DND-41 (cell line): Measurements from ENCODE around the gene CANX.
"Not testable (repeated sequence)": the region's sequence is repeated elsewhere in the genome, so short reads cannot be mapped to it uniquely, and the experiment has no call there.

Source experiments
- ATAC-seq: fragments of 200-7000 bp; cut with Tn5 transposase; 3 replicates; pipeline ENCODE4 v1.9.1; 2021; ENCODE audit warnings: low read depth; ENCODE audit not compliant: insufficient read depth
- DNase-seq: peaks from one replicate; pipeline ENCODE4 v3.0.0-alpha.2; 2020
- H2AFZ ChIP-seq: 2 replicates; pipeline ENCODE4 v1.6.0; 2012; ENCODE audit warnings: low read depth, low read length
- H3K27ac ChIP-seq: 2 replicates; pipeline ENCODE4 v1.5.1; 2012; ENCODE audit warnings: low read length, inconsistent platforms
- H3K27me3 ChIP-seq: fragments of 200-600 bp; sonication (generic); 2 replicates; pipeline ENCODE4 v1.6.0; 2012; ENCODE audit warnings: low read length, mild to moderate bottlenecking, inconsistent platforms; ENCODE audit not compliant: insufficient read depth, poor library complexity
- H3K36me3 ChIP-seq: 2 replicates; pipeline ENCODE4 v1.5.1; 2012; ENCODE audit warnings: low read length, inconsistent platforms; ENCODE audit not compliant: insufficient read depth
- H3K4me1 ChIP-seq: 2 replicates; pipeline ENCODE4 v1.5.1; 2012; ENCODE audit warnings: mild to moderate bottlenecking, low read length; ENCODE audit not compliant: insufficient read depth
- H3K4me2 ChIP-seq: 2 replicates; pipeline ENCODE4 v1.6.0; 2012; ENCODE audit warnings: mild to moderate bottlenecking, moderate library complexity, low read length, inconsistent platforms; ENCODE audit not compliant: insufficient read depth
- H3K4me3 ChIP-seq, 2 experiments: fragments of 200-600 bp in 1 of 2; shearing (Covaris generic) in 1 of 2; 2 replicates each; pipeline ENCODE4 v1.5.1; 2012 to 2016; ENCODE audit warnings: inconsistent platforms in 2 of 2, low read length in 2 of 2, mild to moderate bottlenecking in 2 of 2, low read depth in 1 of 2, moderate library complexity in 1 of 2
- H3K79me2 ChIP-seq: 2 replicates; pipeline ENCODE4 v1.6.0; 2012; ENCODE audit warnings: low read length, inconsistent platforms; ENCODE audit not compliant: insufficient read depth
- H3K9ac ChIP-seq: 2 replicates; pipeline ENCODE4 v1.6.0; 2012; ENCODE audit warnings: low read depth, mild to moderate bottlenecking, inconsistent platforms, low read length, moderate library complexity
- H3K9me3 ChIP-seq: 2 replicates; pipeline ENCODE4 v1.5.1; 2012; ENCODE audit warnings: low read length, moderate library complexity, mild to moderate bottlenecking, inconsistent platforms; ENCODE audit not compliant: insufficient read depth, severe bottlenecking
- H4K20me1 ChIP-seq: 2 replicates; pipeline ENCODE4 v1.6.0; 2012; ENCODE audit warnings: low read length; ENCODE audit not compliant: insufficient read depth
- EZH2 ChIP-seq: IDR thresholded peaks from 3 replicates; pipeline ENCODE4 v1.6.1; 2012; ENCODE audit warnings: borderline replicate concordance, low read depth, mild to moderate bottlenecking, moderate library complexity, low read length, inconsistent platforms; ENCODE audit not compliant: severe bottlenecking
- TF ChIP-seq, protein P1 (sequence below): IDR thresholded peaks from 2 replicates; pipeline ENCODE4 v1.5.1; 2012; ENCODE audit warnings: borderline replicate concordance, low read length, moderate library complexity, mild to moderate bottlenecking; ENCODE audit not compliant: poor library complexity, severe bottlenecking; ENCODE audit errors: extremely low read depth

Gene CANX

DNA sequence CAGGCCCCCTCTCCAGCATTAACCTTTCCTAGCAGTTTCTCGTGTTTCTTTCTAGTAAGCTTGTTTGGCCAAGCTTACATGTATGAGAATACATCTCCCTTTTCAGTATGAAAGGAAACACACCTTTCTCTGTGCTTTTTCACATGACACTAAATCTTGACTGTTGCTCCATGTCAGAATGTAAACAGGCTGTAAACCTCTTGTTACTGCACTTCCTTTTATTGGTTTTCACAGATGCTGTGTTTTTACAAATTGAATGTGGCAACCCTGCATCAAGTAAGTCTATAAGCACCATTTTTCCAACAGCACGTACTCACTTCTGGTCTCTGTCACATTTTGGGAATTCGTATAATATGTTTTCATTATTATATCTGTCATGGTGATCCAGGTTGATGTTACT lies 2.2 kb upstream of the CANX start:
- Histone ChIP-seq H3K27me3 (no peaks in the 10 kb centered on the region), H2AFZ (no peak overlapping the region), H3K79me2 (peaks cover 41% of the 10 kb centered on the region), H3K9ac (peak overlapping the region; percentile 86; the same call in 1 of the 2 replicates), H3K36me3 (peaks cover 9% of the 10 kb centered on the region), H3K9me3 (no peaks in the 10 kb centered on the region), H3K4me1 (peaks cover 34% of the 10 kb centered on the region), H4K20me1 (peaks cover 14% of the 10 kb centered on the region), H3K4me2 (peak overlapping the region; percentile 74; the same call in 1 of the 2 replicates), H3K4me3 (no peak overlapping the region), H3K27ac (peak overlapping the region; percentile 24; the same call in 1 of the 2 replicates)
- no peak for DNase-seq
- TF ChIP-seq, protein P1, sequence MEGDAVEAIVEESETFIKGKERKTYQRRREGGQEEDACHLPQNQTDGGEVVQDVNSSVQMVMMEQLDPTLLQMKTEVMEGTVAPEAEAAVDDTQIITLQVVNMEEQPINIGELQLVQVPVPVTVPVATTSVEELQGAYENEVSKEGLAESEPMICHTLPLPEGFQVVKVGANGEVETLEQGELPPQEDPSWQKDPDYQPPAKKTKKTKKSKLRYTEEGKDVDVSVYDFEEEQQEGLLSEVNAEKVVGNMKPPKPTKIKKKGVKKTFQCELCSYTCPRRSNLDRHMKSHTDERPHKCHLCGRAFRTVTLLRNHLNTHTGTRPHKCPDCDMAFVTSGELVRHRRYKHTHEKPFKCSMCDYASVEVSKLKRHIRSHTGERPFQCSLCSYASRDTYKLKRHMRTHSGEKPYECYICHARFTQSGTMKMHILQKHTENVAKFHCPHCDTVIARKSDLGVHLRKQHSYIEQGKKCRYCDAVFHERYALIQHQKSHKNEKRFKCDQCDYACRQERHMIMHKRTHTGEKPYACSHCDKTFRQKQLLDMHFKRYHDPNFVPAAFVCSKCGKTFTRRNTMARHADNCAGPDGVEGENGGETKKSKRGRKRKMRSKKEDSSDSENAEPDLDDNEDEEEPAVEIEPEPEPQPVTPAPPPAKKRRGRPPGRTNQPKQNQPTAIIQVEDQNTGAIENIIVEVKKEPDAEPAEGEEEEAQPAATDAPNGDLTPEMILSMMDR, result no peak
- ATAC-seq, result no peak

DNA sequence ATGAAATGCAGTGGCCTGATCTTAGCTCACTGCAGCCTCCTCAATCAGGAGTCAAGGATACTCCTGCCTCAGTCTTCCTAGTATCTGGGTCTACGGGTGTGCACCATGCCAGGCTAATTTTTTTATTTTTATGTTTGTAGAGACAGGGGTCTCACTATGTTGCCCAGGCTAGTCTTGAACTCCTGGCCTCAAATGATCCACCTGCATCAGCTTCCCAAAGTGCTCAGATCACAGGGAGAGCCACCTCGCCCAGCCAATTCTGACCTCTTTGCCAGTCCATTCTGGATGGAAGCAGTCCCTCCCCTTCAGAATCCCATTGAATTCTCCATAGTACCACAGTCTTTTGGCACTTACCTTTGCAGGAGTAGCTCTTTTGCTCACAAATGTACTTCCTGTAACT lies 1.7 kb upstream of the CANX start:
- Histone ChIP-seq H3K79me2 (peaks cover 46% of the 10 kb centered on the region), H3K4me1 (peaks cover 38% of the 10 kb centered on the region), H3K36me3 (peaks cover 12% of the 10 kb centered on the region), H2AFZ (peak overlapping the region; percentile 62), H3K4me3 (peak overlapping the region; percentile 14 to 77; a peak in 2 of 4 replicates), H3K27ac (peak overlapping the region; percentile 93), H3K9me3 (no peaks in the 10 kb centered on the region), H3K27me3 (no peaks in the 10 kb centered on the region), H3K4me2 (peak overlapping the region; percentile 74), H4K20me1 (peaks cover 17% of the 10 kb centered on the region), H3K9ac (peak overlapping the region; percentile 86)
- ATAC-seq, result no peak
- DNase-seq, result no peak
- TF ChIP-seq EZH2, result no peak
- TF ChIP-seq, protein P1, result no peak

DNA sequence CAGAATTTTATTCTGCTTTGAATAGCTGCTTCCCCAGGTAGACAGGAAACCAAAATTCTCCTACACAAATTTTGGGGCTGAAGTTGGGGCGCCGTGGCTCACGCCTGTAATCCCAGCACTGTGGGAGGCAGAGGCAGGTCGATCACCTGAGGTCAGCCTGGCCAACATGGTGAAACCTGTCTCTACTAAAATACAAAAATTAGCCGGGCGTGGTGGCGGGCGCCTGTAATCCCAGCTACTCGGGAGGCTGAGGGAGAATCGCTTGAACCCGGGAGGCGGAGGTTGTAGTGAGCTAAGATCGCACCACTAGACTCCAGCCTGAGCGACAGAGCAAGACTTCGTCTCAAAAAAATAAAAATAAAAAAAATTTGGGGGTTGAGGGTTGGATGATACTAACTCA lies 1.2 kb upstream of the CANX start:
- Histone ChIP-seq H3K4me2 (peak overlapping the region; percentile 74), H3K27ac (peak overlapping the region; percentile 93), H3K79me2 (peaks cover 50% of the 10 kb centered on the region), H3K9ac (peak overlapping the region; percentile 86), H2AFZ (peak overlapping the region; percentile 81), H3K4me3 (peak overlapping the region; percentile 70 to 77; a peak in 3 of 4 replicates), H4K20me1 (peaks cover 20% of the 10 kb centered on the region), H3K4me1 (peaks cover 42% of the 10 kb centered on the region), H3K36me3 (peaks cover 15% of the 10 kb centered on the region)
- not testable (repeated sequence) for ATAC-seq, DNase-seq, H3K9me3 ChIP-seq, H3K27me3 ChIP-seq

DNA sequence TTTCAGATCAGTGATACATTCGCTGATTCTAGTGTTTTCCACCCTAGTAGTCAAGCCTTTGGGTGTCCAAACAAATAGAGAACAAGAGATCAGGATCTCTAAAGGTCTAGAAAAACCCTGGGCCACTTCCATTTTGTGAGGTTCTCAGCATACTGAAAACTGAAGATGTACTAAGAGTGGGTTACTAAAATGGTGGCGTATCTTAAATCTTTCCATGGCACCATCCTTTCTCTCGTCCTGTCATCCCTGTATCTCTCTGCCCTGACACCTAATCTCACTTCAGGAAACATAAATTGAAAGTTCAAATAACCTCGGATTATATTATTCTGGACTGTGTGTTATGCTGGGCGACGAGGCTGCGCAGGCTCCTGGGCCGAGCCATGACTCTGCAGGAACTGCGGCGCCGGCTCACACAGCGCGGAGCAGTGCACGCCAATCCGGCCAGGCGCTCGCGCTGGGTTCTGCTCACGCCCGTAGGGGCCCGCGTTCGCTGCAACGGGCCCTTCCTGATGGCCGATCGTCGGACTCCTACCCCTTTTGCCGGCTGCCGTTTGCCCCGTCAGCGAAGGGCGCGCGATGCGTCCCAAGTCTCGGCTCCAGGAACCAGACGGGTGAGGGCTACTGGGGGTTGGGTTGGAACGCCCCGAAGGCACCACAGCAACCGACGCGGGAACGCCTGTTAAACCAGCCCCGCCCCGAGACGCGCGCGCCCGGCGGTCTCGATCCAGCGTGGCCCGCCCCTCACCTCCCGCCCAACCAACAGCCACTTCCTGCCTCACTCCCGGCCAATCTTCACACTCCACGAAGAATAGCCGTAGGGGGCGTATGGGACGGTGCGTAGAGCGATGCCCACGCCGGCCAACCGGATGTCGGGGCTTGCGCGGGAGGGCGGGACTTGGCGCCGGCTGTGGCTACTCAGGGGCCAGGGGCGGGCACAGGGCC lies 503 bp upstream of the CANX start:
- DNase-seq, result peak; percentile 99
- H3K27me3 ChIP-seq, result no peaks in the 10 kb centered on the region
- peak overlapping the region; percentile 74 for H3K4me2 ChIP-seq
- TF ChIP-seq EZH2, result no peak
- TF ChIP-seq, protein P1, result no peak
- peaks cover 26% of the 10 kb centered on the region for H4K20me1 ChIP-seq
- no peaks in the 10 kb centered on the region for H3K9me3 ChIP-seq
- H3K4me3 ChIP-seq, result peak overlapping the region; percentile 77 to 93
- H3K4me1 ChIP-seq, result peaks cover 46% of the 10 kb centered on the region
- peak overlapping the region; percentile 81 for H2AFZ ChIP-seq
- H3K79me2 ChIP-seq, result peaks cover 57% of the 10 kb centered on the region
- H3K36me3 ChIP-seq, result peaks cover 23% of the 10 kb centered on the region
- peak; percentile 90 for ATAC-seq
- H3K27ac ChIP-seq, result peak overlapping the region; percentile 93
- peak overlapping the region; percentile 98 for H3K9ac ChIP-seq
